ENCODE data around the gene CNTN4. TPM values are rescaled to one million over a fixed set of nuclear protein-coding genes. Genes with fewer than 3 reads are reported as not detected.
"Not testable (repeated sequence)": the region's sequence is repeated elsewhere in the genome, so short reads cannot be mapped to it uniquely, and the experiment has no call there.

Gene CNTN4
- total and polyA plus RNA-seq, 9 donors, result 0.35 to 16.7 (median 3.0) TPM

GRCh38 chr3:2517500-2518172, 419.0 kb downstream of the CNTN4 start:
- Histone ChIP-seq H3K27ac (no peak overlapping the region), H3K36me3 (no peaks in the 10 kb centered on the region), H3K4me1 (ENCODE audit: insufficient read depth) (no peaks in the 10 kb centered on the region), H3K4me3 (no peak overlapping the region), H3K27me3 (no peaks in the 10 kb centered on the region), H3K9me3 (no peaks in the 10 kb centered on the region)
- WGBS, 3 donors, result 73 to 82% (median 80%) methylated on average over 5 of the region's 5 CpGs
- TF ChIP-seq CTCF (IDR thresholded peaks at IDR 0.05) (no peak), POLR2A (IDR thresholded peaks at IDR 0.05) (no peak), EP300 (IDR thresholded peaks at IDR 0.05) (no peak)
- no peak for DNase-seq
- intact Hi-C loops (cut with DNase I), result no loop called here

DNA sequence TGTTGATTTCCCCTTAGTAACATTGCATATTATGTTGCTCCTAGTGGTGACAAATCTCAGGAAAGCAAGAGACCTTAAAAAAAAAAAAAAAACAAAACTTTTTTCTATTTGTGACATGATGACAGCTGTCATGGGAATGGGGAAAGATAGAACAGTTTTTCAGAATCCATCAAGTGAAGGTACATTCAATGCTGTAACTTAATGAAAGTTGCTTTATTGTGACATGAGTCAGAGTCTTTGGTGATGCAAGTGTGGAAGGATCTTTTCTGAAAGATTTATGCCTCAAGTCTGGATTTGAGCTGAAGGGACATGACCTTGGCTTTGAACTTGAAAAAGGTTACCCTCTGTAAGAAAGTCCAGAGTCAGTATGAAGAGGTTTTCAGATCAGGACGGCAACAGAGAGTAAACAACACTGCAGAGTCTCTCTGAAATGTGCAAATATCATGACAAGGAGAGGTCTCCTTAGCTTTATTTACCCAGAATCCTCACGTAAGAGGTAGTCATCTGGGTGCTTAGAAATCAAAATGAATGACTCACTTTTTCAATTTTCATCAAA, 424.7 kb downstream of the CNTN4 start:
- Histone ChIP-seq H3K27me3 (no peaks in the 10 kb centered on the region), H3K27ac (no peak overlapping the region), H3K4me3 (no peak overlapping the region), H3K36me3 (no peaks in the 10 kb centered on the region), H3K4me1 (ENCODE audit: insufficient read depth) (no peaks in the 10 kb centered on the region), H3K9me3 (no peaks in the 10 kb centered on the region)
- WGBS, 3 donors, result 32 to 44% (median 35%) methylated on average over 2 of the region's 2 CpGs
- DNase-seq, result no peak
- intact Hi-C loops (cut with DNase I), result no loop called here
- TF ChIP-seq EP300 (IDR thresholded peaks at IDR 0.05) (no peak), CTCF (IDR thresholded peaks at IDR 0.05) (no peak), POLR2A (IDR thresholded peaks at IDR 0.05) (no peak)

DNA sequence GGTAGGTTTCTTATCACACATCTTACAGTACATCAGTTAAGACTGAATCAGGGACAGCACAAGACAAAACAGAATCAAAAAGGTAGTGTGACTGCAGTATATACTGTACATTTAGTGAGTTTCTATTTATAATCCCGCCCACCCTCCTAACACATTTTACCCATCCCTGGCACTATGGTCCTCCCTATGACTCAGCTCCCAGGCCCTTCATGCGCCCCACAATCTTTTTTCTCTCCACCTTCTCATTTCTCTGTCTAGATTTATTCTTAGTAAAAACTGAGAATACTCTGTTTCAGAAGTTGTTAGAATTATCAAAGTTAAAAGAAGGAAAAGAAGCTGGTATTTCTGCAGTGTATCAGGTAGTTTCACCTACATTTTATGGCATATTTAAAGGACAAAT, 427.3 kb downstream of the CNTN4 start:
- no peak overlapping the region for H3K27ac ChIP-seq
- no peaks in the 10 kb centered on the region for H3K36me3 ChIP-seq
- no peaks in the 10 kb centered on the region for H3K4me1 ChIP-seq (ENCODE audit: insufficient read depth)
- H3K4me3 ChIP-seq, result no peak overlapping the region
- intact Hi-C loops (cut with DNase I), result no loop called here
- H3K9me3 ChIP-seq, result no peaks in the 10 kb centered on the region
- WGBS, 3 donors, result 83 to 91% (median 87%) methylated on average over 2 of the region's 2 CpGs
- H3K27me3 ChIP-seq, result no peaks in the 10 kb centered on the region
- TF ChIP-seq CTCF (IDR thresholded peaks at IDR 0.05) (no peak), POLR2A (IDR thresholded peaks at IDR 0.05) (no peak), EP300 (IDR thresholded peaks at IDR 0.05) (no peak)
- no peak for DNase-seq

- intact Hi-C loops (cut with DNase I), result no loop called here
- no peaks in the 10 kb centered on the region for H3K4me1 ChIP-seq (ENCODE audit: insufficient read depth)
- H3K4me3 ChIP-seq, result no peak overlapping the region
- WGBS, 3 donors, result 19 to 20% (median 20%) methylated on average over 1 of the region's 1 CpG
- no peak for TF ChIP-seq CTCF (IDR thresholded peaks at IDR 0.05)
- no peak for TF ChIP-seq EP300 (IDR thresholded peaks at IDR 0.05)
- no peak for TF ChIP-seq POLR2A (IDR thresholded peaks at IDR 0.05)
- H3K9me3 ChIP-seq, result no peaks in the 10 kb centered on the region
- H3K27me3 ChIP-seq, result no peaks in the 10 kb centered on the region
- no peak for DNase-seq
- no peak overlapping the region for H3K27ac ChIP-seq
- no peaks in the 10 kb centered on the region for H3K36me3 ChIP-seq
Measured at GRCh38 chr3:2526926-2527325, 428.3 kb downstream of the CNTN4 start.

- H3K4me3 ChIP-seq; H3K9me3 ChIP-seq; DNase-seq; H3K27me3 ChIP-seq; H3K27ac ChIP-seq; H3K4me1 ChIP-seq (ENCODE audit: insufficient read depth); intact Hi-C loops (cut with DNase I); H3K36me3 ChIP-seq: not testable (repeated sequence)
- 62 to 75% (median 73%) methylated on average over 8 of the region's 8 CpGs for WGBS, 3 donors
Measured at GRCh38 chr3:2527328-2527727, 428.7 kb downstream of the CNTN4 start.

DNA sequence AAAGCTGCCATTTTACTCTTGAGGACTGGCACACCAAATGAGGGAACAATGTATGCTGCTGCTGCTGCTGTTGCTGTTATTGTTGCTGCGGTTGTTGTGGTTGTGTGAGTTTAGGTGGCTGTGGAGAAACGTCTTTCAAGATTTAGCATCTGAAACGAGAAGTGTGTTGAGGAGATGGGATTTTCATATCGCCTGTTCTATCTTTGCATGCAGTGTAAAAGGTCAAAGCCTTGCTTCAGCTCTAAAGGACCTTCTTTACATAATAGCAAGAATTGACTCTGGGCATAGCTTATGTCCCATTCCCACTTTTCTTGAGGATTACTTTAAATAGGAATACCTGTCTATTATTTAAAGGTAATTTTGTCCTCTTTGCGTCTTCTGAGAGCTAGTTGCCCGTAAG, 436.1 kb downstream of the CNTN4 start:
- 78 to 86% (median 82%) methylated on average over 5 to 6 of the region's 6 CpGs for WGBS, 3 donors
- H3K27ac ChIP-seq; intact Hi-C loops (cut with DNase I); H3K4me3 ChIP-seq; H3K4me1 ChIP-seq (ENCODE audit: insufficient read depth); DNase-seq; H3K9me3 ChIP-seq; H3K36me3 ChIP-seq; H3K27me3 ChIP-seq: not testable (repeated sequence)

Measured in ovary (tissue), 9 donors.